D721Med (cell line): ENCODE measurements around the gene COL1A2.

Experiments used
- DNase-seq: peaks from one replicate; pipeline ENCODE4 v3.0.0; 2011; ENCODE audit warnings: low spot score; ENCODE audit not compliant: insufficient read length
- FAIRE-seq: peaks from 2 replicates; lab custom pipeline; 2011; peaks lifted over from hg19 to GRCh38; lab: Jason Lieb, UNC
- TF ChIP-seq, protein P1 (sequence below): IDR thresholded peaks from 2 replicates; pipeline ENCODE4 v1.5.1; 2012; ENCODE audit warnings: mild to moderate bottlenecking, control low read depth; ENCODE audit not compliant: insufficient read depth; ENCODE audit errors: missing control alignments

Gene COL1A2

DNA sequence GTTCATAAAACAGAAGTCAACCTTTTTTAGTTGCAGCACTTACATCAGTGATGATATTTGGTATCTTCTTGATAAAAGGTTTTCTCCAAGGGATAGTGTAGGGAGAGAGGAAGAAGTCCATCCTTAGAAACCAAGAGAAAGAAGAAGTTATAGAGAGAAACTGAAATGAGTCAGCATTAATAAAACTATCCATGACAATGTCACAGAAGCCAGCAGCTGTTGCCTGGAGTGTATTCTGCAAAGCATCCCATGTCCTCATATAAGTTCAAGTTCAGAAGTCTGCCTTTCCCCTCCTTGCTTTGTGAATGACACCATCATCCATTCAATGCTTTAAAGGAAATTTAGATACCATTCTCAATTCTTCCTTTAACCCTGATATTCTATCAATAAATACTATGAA, 14.4 kb upstream of the COL1A2 start:
- no peak for DNase-seq
- TF ChIP-seq, protein P1, sequence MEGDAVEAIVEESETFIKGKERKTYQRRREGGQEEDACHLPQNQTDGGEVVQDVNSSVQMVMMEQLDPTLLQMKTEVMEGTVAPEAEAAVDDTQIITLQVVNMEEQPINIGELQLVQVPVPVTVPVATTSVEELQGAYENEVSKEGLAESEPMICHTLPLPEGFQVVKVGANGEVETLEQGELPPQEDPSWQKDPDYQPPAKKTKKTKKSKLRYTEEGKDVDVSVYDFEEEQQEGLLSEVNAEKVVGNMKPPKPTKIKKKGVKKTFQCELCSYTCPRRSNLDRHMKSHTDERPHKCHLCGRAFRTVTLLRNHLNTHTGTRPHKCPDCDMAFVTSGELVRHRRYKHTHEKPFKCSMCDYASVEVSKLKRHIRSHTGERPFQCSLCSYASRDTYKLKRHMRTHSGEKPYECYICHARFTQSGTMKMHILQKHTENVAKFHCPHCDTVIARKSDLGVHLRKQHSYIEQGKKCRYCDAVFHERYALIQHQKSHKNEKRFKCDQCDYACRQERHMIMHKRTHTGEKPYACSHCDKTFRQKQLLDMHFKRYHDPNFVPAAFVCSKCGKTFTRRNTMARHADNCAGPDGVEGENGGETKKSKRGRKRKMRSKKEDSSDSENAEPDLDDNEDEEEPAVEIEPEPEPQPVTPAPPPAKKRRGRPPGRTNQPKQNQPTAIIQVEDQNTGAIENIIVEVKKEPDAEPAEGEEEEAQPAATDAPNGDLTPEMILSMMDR = no peak
- no peak for FAIRE-seq

DNA sequence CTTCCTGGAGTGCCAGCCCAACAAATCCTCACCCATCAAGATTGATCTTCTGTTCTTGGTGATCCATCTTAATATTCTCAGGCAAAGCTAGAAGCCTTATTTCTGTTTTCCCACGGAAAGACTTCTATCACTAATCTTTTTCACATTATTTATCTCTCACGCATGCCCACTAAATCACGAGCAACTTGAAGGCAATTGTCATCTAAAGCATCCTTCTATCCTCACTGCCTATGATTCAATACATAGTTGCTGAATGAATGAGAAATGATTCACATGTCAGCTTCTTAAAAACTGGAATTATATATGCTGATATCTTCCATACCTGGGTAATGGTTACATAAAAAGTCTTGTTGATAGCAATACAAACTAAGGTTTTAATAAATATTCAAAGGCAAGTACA, 12.6 kb upstream of the COL1A2 start:
- FAIRE-seq (no peak), DNase-seq (no peak)
- TF ChIP-seq, protein P1 = no peak

DNA sequence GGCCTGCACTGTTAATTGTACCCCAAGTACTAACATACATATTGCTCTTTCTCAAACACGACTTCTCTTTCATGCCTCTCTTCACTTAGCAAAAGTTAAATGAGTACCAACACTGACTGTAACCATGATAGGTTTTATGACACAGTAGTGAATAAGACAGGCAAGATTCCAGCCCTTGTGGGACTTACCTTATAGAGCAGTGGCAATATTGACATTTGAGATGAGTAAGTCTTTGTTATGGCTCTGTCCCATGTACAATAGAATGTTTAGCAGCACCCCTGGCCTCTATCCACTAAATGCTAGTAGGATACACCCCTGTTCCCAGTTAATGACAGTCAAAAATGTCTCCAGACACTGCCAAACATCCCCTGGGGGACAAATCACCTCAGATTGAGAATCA, 11.9 kb upstream of the COL1A2 start:
- TF ChIP-seq, protein P1 = no peak
- FAIRE-seq (no peak), DNase-seq (no peak)

DNA sequence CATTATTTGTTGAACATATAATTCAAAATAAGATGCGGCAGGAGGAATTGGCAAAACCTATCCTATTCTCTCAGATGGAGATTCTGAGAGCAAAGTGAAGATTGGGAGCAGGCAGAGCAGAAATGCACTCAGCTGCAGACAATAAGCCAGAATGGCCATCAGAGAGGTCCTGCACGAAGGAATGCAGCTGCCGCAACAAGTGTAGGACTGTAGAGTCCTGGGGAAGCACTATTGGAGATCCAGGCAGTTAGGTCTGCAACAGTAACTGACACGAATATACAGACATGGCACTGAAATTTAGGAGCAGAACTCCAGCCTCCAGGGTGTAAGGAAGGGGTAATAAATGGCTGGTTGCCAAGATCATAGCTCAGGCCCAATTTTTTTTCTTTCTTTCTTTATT, 10.4 kb upstream of the COL1A2 start:
- no peak for FAIRE-seq
- TF ChIP-seq, protein P1 = no peak
- DNase-seq = no peak

DNA sequence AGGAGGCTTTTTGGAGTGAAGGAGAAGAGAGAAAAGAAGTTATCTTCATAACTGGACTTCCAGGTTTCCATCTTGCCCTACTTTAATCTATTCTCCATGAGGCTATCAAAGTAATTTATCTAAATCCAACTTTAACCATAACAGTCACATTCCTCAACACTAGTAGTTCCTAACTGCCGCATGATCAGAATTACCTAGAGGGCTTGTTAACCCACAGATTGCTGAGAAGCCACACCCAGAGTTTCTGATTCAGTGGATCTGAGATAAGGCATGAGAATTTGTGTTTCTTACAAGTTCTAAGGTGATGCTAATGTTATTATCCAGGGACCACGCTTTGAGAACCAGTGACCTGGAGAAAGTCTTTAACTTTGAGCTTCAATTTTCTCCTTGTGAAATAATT, 8.3 kb upstream of the COL1A2 start:
- FAIRE-seq (no peak), DNase-seq (no peak)

DNA sequence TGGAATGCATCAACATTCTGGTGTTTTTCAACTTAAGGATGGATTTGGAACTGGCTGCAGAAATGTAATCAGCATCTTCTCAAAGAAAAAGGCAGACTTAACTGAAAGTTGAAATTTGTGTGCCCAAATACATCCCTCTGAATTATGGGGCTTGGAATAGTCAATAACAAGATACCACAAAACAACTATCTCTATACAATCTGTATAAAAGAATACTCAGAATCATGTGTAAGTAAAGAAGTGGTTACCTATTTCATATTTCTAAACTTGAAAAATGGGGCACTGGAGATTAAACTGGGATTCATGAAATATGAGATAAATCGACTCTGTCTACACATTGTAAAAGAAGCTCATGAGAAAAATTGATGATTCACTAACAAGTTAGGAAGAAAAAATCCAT, 6.2 kb upstream of the COL1A2 start:
- DNase-seq (no peak), FAIRE-seq (no peak)
- TF ChIP-seq, protein P1 = no peak

More for the DNA sequence above, 8.3 kb upstream of the COL1A2 start:
- TF ChIP-seq, protein P1 = no peak

DNA sequence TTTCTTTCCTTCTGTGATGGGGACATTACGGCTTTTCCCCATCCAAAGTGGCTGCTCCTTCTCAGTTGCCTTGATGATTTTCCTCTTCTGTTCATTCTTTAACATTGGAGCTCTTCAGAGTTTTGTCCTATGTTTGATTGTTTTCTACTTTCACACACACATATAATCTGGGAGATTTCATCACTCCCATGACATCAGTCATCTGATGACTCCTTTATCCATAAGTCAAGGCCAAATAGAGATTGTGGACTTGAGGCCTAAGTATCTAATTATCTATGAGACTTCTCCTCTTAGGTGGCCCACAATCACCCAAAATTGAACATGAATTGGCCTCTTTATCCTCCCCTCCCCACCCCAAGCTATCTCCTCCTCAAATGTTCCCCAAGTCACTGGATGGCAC, 5.3 kb upstream of the COL1A2 start:
- TF ChIP-seq, protein P1 = no peak
- no peak for DNase-seq
- no peak for FAIRE-seq
